Superior temporal gyrus (tissue), 1 donor: ENCODE results near the gene CSAD.

ENCODE experiments used
- DNase-seq: peaks from one replicate; pipeline ENCODE4 v3.0.0-alpha.2; 2016; ENCODE audit errors: extremely low spot score

CSAD gene

GRCh38 chr12:53180220-53180930, at the start of gene CSAD, which contains the start of gene ZNF740:
Gene CSAD (minus strand): TSS chr12:53180925. CDS start chr12:53173470, 7,455 bp downstream.
Gene ZNF740 (plus strand): TSS chr12:53180722. CDS start chr12:53181984, 1,262 bp downstream.
- peak; percentile 96 for DNase-seq

GRCh38 chr12:53230108-53230845, 49.6 kb upstream of the CSAD start:
- DNase-seq, result no peak

- no peak for DNase-seq
Measured at GRCh38 chr12:53229454-53229853, 48.7 kb upstream of the CSAD start.

- DNase-seq, result no peak
Measured at GRCh38 chr12:53227836-53228235, 47.1 kb upstream of the CSAD start.

GRCh38 chr12:53227341-53227740, 46.6 kb upstream of the CSAD start:
- DNase-seq, result no peak

GRCh38 chr12:53226815-53227214, 46.1 kb upstream of the CSAD start:
- DNase-seq, result no peak

GRCh38 chr12:53225635-53226424, 45.1 kb upstream of the CSAD start:
- DNase-seq, result no peak

- no peak for DNase-seq
Measured at GRCh38 chr12:53224897-53225634, 44.3 kb upstream of the CSAD start.

GRCh38 chr12:53224061-53224896, 43.6 kb upstream of the CSAD start:
- DNase-seq, result no peak

- DNase-seq, result no peak
Measured at GRCh38 chr12:53223389-53224060, 42.8 kb upstream of the CSAD start.

- no peak for DNase-seq
Measured at GRCh38 chr12:53222806-53223261, 42.1 kb upstream of the CSAD start.

- no peak for DNase-seq
Measured at GRCh38 chr12:53222170-53222721, 41.5 kb upstream of the CSAD start.

GRCh38 chr12:53221203-53222080, 40.7 kb upstream of the CSAD start:
- no peak for DNase-seq

GRCh38 chr12:53220694-53221202, 40.0 kb upstream of the CSAD start:
- DNase-seq, result no peak

GRCh38 chr12:53219956-53220693, 39.4 kb upstream of the CSAD start:
- DNase-seq, result peak; percentile 75

- no peak for DNase-seq
Measured at GRCh38 chr12:53219292-53219955, 38.7 kb upstream of the CSAD start.
